ENCODE results near the gene MAN1C1.

- TF ChIP-seq CTCF (IDR thresholded peaks at IDR 0.05) = no peak
- TF ChIP-seq STAT6 (CRISPR knock-in tag; conservative IDR thresholded peaks at IDR 0.05; ENCODE audit: low read depth) = no peak
- TF ChIP-seq NR2C2 (CRISPR knock-in tag; IDR thresholded peaks at IDR 0.05) = no peak
- TF ChIP-seq OVOL2 (CRISPR knock-in tag; IDR thresholded peaks at IDR 0.05; ENCODE audit: borderline replicate concordance) = no peak
- TF ChIP-seq ZNF671 (CRISPR knock-in tag; IDR thresholded peaks at IDR 0.05) = no peak
- TF ChIP-seq ZNF317 (CRISPR knock-in tag; IDR thresholded peaks at IDR 0.05; ENCODE audit: borderline replicate concordance, low read depth) = no peak
- no peak for TF ChIP-seq TCF7 (CRISPR knock-in tag; IDR thresholded peaks at IDR 0.05; ENCODE audit: low read depth)
- no peak for TF ChIP-seq ESRRA (CRISPR knock-in tag; IDR thresholded peaks at IDR 0.05; ENCODE audit: borderline replicate concordance)
- TF ChIP-seq CREB1 (CRISPR knock-in tag; IDR thresholded peaks at IDR 0.05) = no peak
These were observed 204.5 kb downstream of the MAN1C1 start for GRCh38 chr1:25821112-25821476.

Data from WTC11 (cell line).